ENCODE results near the gene MUC20.

MUC20 gene

GRCh38 chr3:195757827-195758226 lies 37.0 kb downstream of the MUC20 start:
- DNase-seq = no peak

- DNase-seq = no peak
Observed at GRCh38 chr3:195758721-195759353, 38.1 kb downstream of the MUC20 start.

- DNase-seq = no peak
Observed at GRCh38 chr3:195760345-195761122, 39.8 kb downstream of the MUC20 start.

DNA sequence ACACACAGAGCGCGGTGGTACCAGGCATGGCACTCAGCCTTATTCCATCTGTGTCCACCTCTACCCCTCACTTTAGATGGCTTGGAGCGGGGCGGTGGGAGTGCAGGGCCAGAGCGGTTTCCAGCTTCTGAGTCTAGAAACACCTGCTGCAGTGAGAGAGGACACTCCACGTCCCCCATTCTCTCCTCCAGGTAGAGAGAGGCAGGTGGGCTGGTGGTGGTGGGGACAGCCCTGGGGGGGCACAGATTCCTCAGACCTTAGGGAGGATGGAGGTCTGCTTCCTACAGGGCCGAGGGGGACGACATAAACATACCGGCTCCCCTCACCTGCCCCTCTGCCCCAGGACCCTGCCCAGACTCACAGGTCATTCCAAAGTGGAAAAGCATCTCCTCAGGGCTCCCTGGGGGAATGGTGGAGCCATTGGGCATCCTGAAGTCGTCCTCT lies 40.4 kb downstream of the MUC20 start:
- DNase-seq = no peak

- no peak for DNase-seq
Observed at GRCh38 chr3:195761567-195762248, 40.9 kb downstream of the MUC20 start.

DNA sequence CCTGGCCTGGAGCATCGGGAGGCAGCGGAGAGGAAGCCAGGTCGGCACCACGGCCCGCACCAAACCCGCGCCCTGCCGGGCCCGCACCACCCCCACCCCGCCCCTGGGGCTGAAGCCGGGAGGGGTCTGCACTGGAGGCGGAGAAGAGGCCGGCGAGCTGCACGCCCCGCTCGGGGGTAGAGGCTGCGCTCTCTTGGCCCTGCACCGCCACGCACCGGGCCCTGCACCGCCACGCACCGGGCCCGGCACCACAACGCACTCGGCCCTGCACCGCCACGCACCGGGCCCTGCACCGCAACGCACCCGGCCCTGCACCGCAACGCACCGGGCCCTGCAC lies 41.4 kb downstream of the MUC20 start:
- no peak for DNase-seq

GRCh38 chr3:195762611-195763010 lies 41.8 kb downstream of the MUC20 start:
- no peak for DNase-seq

GRCh38 chr3:195763076-195763830 lies 42.5 kb downstream of the MUC20 start:
- DNase-seq = no peak

DNA sequence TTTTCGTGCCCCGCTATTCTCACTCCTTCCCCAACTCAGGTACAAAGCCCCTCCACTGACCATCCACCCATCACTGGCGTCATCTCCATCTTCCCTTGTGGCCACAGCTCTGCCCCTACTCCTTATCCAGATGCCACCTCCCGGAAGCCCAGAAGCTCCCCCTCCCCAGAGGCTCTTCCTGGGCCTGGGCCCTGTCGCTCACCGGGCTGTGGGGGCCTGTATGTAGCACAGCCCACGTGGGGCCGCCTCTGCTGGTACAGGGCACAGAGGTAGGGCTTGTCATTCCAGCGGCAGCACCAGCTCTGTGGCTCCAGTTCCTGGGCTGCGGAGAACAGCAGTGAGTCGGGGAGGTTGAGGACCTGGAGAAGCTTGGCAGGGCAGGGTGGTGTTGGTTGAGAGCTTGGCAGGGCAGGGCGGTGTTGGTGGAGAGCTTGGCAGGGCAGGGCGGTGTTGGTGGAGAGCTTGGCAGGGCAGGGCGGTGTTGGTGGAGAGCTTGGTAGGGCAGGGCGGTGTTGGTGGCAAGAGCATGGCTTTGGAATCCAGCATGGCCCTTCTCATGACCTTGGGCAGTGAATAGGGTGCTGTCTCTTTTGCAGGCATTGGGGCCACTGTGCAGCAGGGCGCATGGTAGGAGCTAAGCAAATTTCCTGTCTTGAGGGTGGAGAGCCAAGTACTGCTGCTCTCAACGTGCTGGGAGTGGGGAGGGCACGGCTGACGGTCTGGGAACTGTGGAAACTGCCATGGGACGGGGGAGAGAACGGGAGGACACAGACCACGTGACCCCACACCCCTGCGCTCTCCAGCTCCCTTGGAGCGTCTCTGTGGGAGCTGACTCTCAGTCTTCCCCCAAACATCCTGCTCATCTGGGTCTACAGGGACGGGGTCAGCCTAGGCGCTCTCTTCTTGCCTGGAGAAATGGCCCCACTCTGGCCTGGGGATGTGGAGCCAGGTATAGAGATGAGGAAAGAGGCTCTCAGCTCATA lies 43.4 kb downstream of the MUC20 start:
- no peak for DNase-seq

- no peak for DNase-seq
Observed at GRCh38 chr3:195764961-195765706, 44.4 kb downstream of the MUC20 start.

GRCh38 chr3:195766671-195767070 lies 45.9 kb downstream of the MUC20 start:
- no peak for DNase-seq

DNA sequence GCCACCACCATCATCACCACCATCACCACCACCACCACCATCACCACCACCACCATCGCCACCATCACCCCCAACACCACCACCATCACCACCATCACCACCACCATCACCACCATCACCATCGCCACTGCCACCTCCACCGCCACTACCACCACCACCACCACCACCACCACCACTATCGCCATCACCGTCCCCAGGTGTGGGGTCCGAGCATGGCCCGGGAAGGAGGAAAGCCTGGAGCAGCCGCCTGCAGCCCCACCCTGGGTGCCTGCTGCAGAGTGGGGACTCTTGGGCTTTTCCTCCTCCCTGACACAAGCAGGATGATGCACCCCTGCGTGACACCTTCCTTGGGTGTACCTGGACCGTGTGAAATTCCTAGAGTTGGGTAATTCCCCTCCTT lies 47.0 kb downstream of the MUC20 start:
- peak; percentile 37 for DNase-seq

DNA sequence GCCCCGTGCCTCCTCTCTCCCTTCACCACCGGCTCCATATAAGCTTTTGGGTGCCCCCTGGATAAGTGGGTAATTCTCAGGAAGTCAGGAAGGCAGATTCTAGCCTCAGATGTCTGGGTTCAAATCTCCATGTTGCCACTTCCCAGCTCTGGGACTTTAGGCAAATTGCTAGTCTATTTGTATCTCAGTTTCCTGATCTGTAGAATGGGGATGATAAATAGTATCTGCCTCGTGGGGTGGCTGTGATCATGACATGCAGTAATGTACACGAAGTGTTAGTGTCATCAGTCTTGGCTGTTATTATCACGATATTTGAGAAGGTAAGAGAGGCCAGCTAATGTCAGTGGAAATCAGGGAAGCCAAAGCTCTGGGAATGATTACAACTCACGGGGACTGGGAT lies 47.6 kb downstream of the MUC20 start:
- DNase-seq = no peak

DNA sequence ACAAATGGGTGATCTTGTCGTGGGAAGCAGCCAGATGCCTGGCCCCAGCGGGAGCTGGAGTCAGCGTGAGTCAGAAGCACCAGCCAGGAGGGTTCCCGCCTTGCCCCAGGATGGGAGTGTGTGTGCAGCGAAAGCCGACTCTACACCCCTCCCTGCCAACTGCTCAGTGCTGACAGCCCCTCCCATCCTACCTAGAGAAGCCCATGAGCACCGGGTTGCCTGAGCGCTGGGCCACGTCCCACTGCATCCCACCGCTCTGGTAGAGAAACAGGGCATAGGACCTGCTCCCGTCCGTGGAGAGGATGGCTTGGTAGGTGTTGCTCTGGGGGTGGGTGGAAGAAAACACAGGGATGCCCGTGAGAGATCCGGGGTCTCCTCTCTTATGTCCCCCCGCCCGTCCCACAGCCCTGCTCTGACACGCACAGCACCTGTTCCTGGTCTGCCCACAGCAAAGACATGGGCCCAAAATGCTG lies 48.1 kb downstream of the MUC20 start:
- DNase-seq = peak; percentile 41

DNA sequence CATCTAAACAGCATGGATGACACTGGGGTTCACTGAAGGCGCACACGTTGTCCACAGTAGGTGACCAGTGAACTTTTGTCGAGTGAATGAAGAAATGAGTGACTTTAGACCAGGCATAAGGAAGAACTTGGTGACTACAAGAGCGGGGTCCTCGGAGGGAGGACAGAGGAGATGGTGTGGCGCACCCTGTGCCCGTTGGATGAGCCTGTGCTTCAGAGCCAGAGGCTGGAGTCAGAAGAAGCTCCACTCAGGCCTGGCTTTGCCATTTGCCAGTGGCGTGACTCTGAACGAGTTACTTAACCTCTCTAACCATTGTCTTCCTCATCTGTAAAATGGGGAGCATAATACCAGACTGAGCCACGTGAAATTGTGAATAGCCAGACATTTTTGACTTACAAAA lies 48.8 kb downstream of the MUC20 start:
- DNase-seq = peak; percentile 32

DNA sequence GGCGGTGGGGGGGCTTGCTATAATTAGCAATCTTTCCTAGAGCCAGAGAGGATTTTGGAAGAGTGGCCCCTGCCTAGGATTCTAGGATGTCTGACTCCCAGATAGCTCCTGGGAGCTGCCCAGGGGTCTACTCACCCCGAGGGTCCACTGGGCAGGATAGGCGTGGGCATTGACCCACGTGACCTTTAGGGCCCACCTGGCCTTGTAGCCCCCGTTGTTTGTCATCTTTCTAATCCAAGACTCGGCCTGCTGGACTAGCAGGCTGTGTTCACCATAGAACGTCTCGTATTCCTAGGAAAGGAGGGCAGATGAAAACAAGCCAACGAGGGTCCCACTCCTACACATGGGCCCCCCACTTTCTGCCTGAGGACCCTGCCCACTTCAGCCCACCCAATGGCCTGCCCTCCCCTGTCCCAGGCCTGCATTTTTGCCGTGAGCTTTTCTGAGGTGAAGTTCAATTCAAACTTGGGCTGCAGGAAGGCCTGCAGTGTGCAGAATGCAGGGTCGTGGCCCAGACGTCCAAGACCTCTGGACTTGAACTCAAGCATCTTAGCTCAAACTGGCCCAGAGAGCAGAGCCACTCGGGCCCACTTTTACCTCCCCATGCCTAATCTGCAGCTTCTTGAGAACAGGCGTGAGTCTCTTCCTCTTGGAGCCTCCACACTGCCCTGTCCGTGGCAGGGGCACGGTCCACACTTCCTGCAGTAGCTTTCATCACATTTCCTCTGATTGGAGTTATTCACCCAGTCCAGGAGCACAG lies 49.5 kb downstream of the MUC20 start:
- DNase-seq = peak; percentile 44

DNA sequence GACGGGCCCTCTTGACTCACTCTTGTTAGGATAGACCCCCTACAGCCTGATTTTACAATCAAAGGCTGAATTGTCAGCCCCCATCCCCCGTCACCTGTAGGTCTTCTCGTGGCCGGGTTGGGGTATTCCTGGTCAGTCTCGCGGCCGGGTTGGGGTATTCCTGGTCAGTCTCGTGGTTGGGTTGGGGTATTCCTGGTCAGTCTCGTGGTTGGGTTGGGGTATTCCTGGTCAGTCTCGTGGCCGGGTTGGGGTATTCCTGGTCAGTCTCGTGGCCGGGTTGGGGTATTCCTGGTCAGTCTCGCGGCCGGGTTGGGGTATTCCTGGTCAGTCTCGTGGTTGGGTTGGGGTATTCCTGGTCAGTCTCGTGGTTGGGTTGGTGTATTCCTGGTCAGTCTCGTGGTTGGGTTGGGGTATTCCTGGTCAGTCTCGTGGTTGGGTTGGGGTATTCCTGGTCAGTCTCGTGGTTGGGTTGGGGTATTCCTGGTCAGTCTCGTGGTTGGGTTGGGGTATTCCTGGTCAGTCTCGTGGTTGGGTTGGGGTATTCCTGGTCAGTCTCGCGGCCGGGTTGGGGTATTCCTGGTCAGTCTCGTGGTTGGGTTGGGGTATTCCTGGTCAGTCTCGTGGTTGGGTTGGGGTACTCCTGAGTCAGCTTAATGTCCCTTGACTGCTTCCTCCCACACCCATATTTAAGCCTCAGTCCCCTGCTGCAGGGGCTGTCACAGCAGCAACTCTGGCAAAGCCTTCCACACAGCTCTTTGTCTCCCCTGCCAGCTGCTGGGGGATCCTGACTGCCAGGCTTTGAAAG lies 50.3 kb downstream of the MUC20 start:
- peak; percentile 41 for DNase-seq

DNA sequence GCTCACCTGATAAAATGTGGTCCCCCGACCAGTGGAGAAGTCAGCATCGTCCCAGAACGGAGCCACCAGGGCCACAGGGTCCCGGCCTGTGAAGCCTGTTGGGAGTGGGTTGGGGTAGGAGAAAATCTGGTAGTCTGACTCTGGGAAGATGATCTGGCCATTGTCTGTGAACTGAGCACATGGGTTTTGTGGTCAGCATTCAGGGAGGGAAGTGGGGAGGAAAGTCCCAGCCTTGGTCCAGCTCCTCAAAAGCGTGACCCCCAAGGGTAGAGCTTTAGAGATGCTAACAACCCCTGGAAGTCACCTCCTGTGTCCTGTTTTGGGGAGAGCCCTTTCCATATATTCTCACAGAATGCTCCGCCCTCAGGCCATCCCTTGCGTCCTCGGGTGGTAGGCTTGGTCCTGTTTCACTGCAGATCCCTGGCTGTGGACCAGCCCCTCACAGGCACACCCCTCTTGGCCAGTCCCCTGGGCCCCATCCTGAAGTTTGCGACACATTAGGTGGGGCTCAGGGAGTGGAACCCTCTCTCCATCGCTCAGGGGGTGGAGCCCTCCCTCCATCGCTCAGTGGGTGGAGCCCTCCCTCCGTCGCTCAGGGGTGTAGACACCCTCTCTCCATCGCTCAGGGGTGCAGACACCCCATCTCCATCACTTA lies 51.0 kb downstream of the MUC20 start:
- peak; percentile 34 for DNase-seq

- peak; percentile 31 for DNase-seq
Observed at GRCh38 chr3:195773956-195774537, 53.3 kb downstream of the MUC20 start.
